Lower leg skin (tissue), 4 donors: ENCODE data around the gene KCNH8. TPM values are rescaled to one million over a fixed set of nuclear protein-coding genes. Genes with fewer than 3 reads are reported as not detected.
"Not testable (repeated sequence)": the region's sequence is repeated elsewhere in the genome, so short reads cannot be mapped to it uniquely, and the experiment has no call there.

Experiments
- DNase-seq, 2 donors: peaks; one replicate each; pipeline ENCODE4 v3.0.0-alpha.2; 2019; ENCODE audit warnings: low spot score in 2 of 2
- H3K4me3 ChIP-seq: fragments of 200-600 bp; sonication (generic); 2 replicates; pipeline ENCODE4 v1.5.1; 2017; ENCODE audit warnings: mild to moderate bottlenecking, low read depth; ENCODE audit not compliant: poor library complexity, severe bottlenecking
- CTCF ChIP-seq, 3 donors: fragments of 450-650 bp; IDR thresholded peaks; one replicate each; pipeline ENCODE4 v1.5.1; 2016; ENCODE audit warnings: antibody characterized with exemption in 3 of 3, mild to moderate bottlenecking in 3 of 3, moderate library complexity in 2 of 3
- POLR2A ChIP-seq, 2 donors: fragments of 450-650 bp; IDR thresholded peaks; one replicate each; pipeline ENCODE4 v1.6.1; 2016 to 2017; ENCODE audit warnings: antibody characterized with exemption in 2 of 2, mild to moderate bottlenecking in 1 of 2, moderate library complexity in 1 of 2
- WGBS, 2 donors: methylation state at CpG; one replicate each; pipeline ENCODE4 v1.1.5; 2018; 5-methylcytosine and 5-hydroxymethylcytosine counted together
- intact Hi-C: fragments of 100-400 bp; cut with DNase I; formaldehyde crosslinking; loops from one replicate; pipeline ENCODE4 v1.15.0; 2023; ENCODE audit warnings: low total_unique reads
- total RNA-seq, 4 donors: library from RNA; depleted of rRNA; stranded (reverse); fragments of >200 nt; gene quantifications; one replicate each; pipeline ENCODE4 v1.1.0, GENCODE V29; 2016

Gene KCNH8
- total RNA-seq = 1 to 10 TPM in 1 of 4 donors, under 1 TPM in 3; 0.34 to 1.2 (median 0.61) TPM

GRCh38 chr3:19147905-19148767 is at the start of gene KCNH8:
Gene KCNH8, plus strand, starts transcription at chr3:19148510. Its CDS starts 210 bp downstream, at chr3:19148720.
- peak within 1 kb of the TSS; percentile 41 for H3K4me3 ChIP-seq
- no peak for DNase-seq
- WGBS, 2 donors = 1 to 2% methylated on average over 44 to 45 of the region's 64 CpGs
- intact Hi-C loops = no loop called here
- TF ChIP-seq POLR2A (IDR thresholded peaks at IDR 0.05) (no peak), CTCF (IDR thresholded peaks at IDR 0.05) (no peak)

DNA sequence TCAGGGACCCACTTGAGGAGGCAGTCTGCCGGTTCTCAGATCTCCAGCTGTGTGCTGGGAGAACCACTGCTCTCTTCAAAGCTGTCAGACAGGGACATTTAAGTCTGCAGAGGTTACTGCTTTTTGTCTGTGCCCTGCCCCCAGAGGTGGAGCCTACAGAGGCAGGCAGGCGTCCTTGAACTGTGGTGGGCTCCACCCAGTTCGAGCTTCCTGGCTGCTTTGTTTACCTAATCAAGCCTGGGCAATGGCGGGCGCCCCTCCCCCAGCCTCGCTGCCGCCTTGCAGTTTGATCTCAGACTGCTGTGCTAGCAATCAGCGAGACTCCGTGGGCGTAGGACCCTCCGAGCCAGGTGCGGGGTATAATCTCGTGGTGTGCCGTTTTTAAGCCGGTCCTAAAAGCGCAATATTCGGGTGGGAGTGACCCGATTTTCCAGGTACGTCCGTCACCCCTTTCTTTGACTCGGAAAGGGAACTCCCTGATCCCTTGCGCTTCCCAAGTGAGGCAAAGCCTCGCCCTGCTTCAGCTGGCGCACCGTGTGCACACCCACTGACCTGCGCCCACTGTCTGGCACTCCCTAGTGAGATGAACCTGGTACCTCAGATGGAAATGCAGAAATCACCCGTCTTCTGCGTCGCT is 45.5 kb upstream of the KCNH8 start:
- DNase-seq, H3K4me3 ChIP-seq, intact Hi-C loops: not testable (repeated sequence)
- WGBS, 2 donors = 38 to 83% methylated on average over 13 to 24 of the region's 29 CpGs

DNA sequence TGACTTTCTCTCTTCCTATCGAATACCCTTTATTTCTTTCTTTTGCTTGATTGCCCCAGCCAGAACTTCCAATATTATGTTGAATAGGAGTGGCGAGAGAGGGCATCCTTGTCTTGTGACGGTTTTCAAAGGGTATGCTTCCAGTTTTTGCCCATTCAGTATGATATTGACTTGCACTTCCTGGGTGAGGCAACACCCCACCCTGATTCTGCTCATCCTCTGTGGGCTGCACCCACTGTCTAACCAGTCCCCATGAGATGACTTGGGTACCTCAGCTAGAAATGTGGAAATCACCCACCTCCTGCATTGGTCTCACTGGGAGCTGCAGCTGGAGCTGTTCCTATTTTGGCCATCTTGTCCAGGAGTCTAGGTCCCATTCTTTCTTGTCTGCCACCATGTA is 44.8 kb upstream of the KCNH8 start:
- no peak for TF ChIP-seq CTCF (IDR thresholded peaks at IDR 0.05)
- TF ChIP-seq POLR2A (IDR thresholded peaks at IDR 0.05) = no peak
- WGBS, 2 donors = 85 to 88% methylated on average over 3 of the region's 3 CpGs
- intact Hi-C loops = no loop called here
- no peak overlapping the region for H3K4me3 ChIP-seq
- no peak for DNase-seq

GRCh38 chr3:19104459-19104858 is 43.9 kb upstream of the KCNH8 start:
- intact Hi-C loops = no loop called here
- no peak for TF ChIP-seq POLR2A (IDR thresholded peaks at IDR 0.05)
- no peak for TF ChIP-seq CTCF (IDR thresholded peaks at IDR 0.05)
- no peak for DNase-seq
- H3K4me3 ChIP-seq = no peak overlapping the region

GRCh38 chr3:19105826-19106225 is 42.5 kb upstream of the KCNH8 start:
- no peak for DNase-seq
- H3K4me3 ChIP-seq = no peak overlapping the region
- intact Hi-C loops = no loop called here
- WGBS, 2 donors = 77 to 80% methylated on average over 4 of the region's 4 CpGs
- TF ChIP-seq POLR2A (IDR thresholded peaks at IDR 0.05) (no peak), CTCF (IDR thresholded peaks at IDR 0.05) (no peak)

GRCh38 chr3:19106307-19106706 is 42.0 kb upstream of the KCNH8 start:
- DNase-seq = no peak
- no peak overlapping the region for H3K4me3 ChIP-seq
- intact Hi-C loops = no loop called here
- no peak for TF ChIP-seq CTCF (IDR thresholded peaks at IDR 0.05)
- no peak for TF ChIP-seq POLR2A (IDR thresholded peaks at IDR 0.05)
- 88 to 100% methylated on average over 1 of the region's 1 CpG for WGBS, 2 donors
